Astrocyte of the cerebellum (primary cell): Measurements from ENCODE around the gene MUC15.
A peak's percentile ranks its signal among the peaks of the same experiment; 100 is the strongest.

Source experiments
- DNase-seq: peaks from one replicate; pipeline ENCODE4 v3.0.0-alpha.2; 2011; ENCODE audit warnings: low read depth
- H3K4me3 ChIP-seq: 2 replicates; pipeline ENCODE4 v1.5.1; 2011; ENCODE audit warnings: mild to moderate bottlenecking, low read depth, low read length, moderate library complexity
- CTCF ChIP-seq: IDR thresholded peaks from 2 replicates; pipeline ENCODE4 v1.5.1; 2012; ENCODE audit warnings: low read length, low read depth, moderate library complexity, mild to moderate bottlenecking; ENCODE audit errors: missing control alignments
- in situ Hi-C: cut with HindIII; loops from 2 replicates; pipeline ENCODE4 v1.10.0; 2017; ENCODE audit warnings: low sequenced_read_pairs

MUC15 gene

GRCh38 chr11:26541870-26542269 lies 30.2 kb downstream of the MUC15 start:
- no peak for DNase-seq
- in situ Hi-C loops: no loop called here
- TF ChIP-seq CTCF: no peak
- H3K4me3 ChIP-seq: no peak overlapping the region

- in situ Hi-C loops: no loop called here
Measured at GRCh38 chr11:26539517-26539916, 32.5 kb downstream of the MUC15 start.

GRCh38 chr11:26537341-26537740 lies 34.7 kb downstream of the MUC15 start:
- DNase-seq: no peak
- H3K4me3 ChIP-seq: no peak overlapping the region
- in situ Hi-C loops: no loop called here
- TF ChIP-seq CTCF: no peak

More at GRCh38 chr11:26539517-26539916, 32.5 kb downstream of the MUC15 start:
- no peak overlapping the region for H3K4me3 ChIP-seq
- DNase-seq: no peak
- TF ChIP-seq CTCF: no peak

GRCh38 chr11:26527685-26528084 lies 44.4 kb downstream of the MUC15 start:
- DNase-seq: no peak
- no peak for TF ChIP-seq CTCF
- in situ Hi-C loops: no loop called here
- no peak overlapping the region for H3K4me3 ChIP-seq

- in situ Hi-C loops: no loop called here
- peak; percentile 20 for TF ChIP-seq CTCF
- peak; percentile 1 for DNase-seq
- no peak overlapping the region for H3K4me3 ChIP-seq
Measured at GRCh38 chr11:26522912-26523610, 49.0 kb downstream of the MUC15 start.

GRCh38 chr11:26519469-26519868 lies 52.6 kb downstream of the MUC15 start:
- DNase-seq: no peak
- in situ Hi-C loops: no loop called here
- H3K4me3 ChIP-seq: no peak overlapping the region
- TF ChIP-seq CTCF: no peak
